ENCODE data around the gene REXO1.

Gene REXO1

GRCh38 chr19:1773184-1773583 lies 75.1 kb downstream of the REXO1 start:
- no peak for DNase-seq (ENCODE audit: low read depth in 2 of 3, low spot score in 2 of 3)

DNA sequence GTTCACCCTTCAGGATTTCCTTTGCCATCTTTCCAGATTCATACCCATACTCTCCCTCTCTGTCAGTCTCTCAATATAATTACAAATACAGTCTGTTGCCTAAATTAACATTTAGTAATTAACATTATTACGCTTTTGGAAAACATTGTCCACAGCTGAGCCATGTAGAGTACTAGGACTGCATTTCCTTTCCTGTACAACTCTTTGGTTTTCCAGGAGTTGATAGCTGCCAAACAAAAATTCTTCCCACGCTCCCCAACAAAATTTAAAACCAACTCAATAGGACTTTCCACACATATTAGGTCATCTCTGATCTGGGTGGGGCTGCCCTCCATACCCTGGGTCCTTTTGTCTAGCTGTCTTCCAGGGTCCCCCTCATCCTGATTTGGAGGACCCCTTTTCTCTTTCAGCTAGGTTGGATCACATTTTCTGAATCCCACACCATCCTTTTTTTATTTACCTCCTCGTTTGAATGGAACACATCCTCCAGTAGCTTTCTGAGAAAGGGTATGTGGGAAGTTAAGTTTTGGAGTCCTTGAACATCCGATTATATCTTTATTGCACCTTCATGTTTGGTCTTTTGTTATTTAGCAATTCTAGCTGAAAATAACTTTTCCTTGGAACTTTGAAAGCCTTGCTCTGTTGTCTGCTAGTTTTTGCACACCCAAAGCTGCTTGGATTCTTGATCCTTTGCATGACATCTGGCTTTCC lies 77.3 kb downstream of the REXO1 start:
- no peak for DNase-seq (ENCODE audit: low read depth in 2 of 3, low spot score in 2 of 3)

DNA sequence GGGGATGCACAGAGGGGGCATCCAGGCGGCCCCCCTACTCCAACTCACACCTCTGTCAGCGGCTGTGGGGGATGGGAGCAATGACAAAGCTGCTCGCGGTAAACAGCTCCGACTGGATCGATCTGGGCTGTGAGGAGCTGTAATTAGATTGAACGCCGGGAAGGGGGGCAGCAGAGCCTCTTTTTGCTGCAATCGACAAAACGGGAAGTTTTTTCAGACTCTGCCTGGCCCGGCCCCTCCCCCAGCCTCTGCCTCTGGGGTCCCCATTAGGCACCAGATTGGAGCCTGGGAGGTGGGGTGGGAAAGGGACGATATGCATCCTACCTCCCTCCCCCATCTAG lies 78.7 kb downstream of the REXO1 start:
- DNase-seq (ENCODE audit: low read depth in 2 of 3, low spot score in 2 of 3), result no peak

DNA sequence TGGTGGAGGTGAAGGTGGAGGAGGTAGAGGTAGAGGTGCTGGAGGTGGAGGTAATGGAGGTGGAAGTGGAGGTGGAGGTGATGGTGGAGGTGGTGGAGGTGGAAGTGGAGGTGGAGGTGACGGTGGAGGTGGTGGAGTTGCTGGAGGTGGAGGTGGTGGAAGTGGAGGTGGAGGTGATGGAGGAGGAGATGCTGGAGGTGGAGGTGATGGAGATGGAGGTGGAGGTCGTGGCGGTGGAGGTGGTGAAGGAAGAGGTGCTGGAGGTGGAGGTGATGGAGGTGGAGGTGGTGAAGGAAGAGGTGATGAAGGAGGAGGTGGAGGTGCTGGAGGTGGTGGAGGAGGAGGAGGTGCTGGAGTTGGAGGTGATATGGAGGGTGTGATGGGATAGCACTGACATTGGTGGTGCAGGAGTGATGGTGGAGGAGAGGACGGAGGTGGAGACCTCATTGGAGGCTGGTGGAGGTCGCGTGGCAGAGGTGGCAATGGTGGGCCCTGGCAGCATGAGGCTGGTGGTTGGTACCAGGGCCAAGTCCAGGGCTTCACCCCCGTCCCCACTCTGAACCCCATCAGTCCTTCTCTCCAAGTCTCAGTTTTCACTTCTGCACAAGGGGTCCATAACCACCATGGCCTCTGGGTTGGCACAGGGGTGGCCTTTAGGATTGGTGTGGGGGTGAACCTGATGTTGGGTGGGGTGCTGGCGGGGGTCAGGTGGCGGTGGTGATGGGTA lies 79.2 kb downstream of the REXO1 start:
- no peak for DNase-seq (ENCODE audit: low read depth in 2 of 3, low spot score in 2 of 3)

DNA sequence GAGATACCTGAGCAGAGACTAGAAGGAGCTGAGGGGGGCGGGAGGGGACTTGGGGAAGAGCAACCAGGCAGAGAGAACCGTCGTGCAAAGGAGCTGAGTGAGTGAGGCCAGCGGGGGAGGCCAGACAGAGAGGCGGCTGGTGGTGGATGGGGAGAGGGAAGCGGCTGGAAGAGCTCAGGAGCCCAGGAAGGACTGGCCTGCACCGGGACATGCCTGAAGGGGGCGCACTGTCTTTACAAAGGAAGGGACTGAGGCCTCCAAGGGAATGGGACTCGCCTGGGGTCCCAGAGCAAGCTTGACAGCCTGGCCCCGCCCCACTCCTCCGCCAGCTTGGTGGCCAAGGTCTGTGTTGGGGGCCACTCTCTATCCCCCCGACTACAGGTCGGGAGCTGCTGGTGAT lies 80.0 kb downstream of the REXO1 start:
- DNase-seq (ENCODE audit: low read depth in 2 of 3, low spot score in 2 of 3), result no peak

- peak in 2 of 3 experiments; percentile 45 to 51 for DNase-seq (ENCODE audit: low read depth in 2 of 3, low spot score in 2 of 3)
These were observed 80.8 kb downstream of the REXO1 start for GRCh38 chr19:1767464-1767933.

- DNase-seq (ENCODE audit: low read depth in 2 of 3, low spot score in 2 of 3), result no peak
These were observed 81.4 kb downstream of the REXO1 start for GRCh38 chr19:1766800-1767352.

DNA sequence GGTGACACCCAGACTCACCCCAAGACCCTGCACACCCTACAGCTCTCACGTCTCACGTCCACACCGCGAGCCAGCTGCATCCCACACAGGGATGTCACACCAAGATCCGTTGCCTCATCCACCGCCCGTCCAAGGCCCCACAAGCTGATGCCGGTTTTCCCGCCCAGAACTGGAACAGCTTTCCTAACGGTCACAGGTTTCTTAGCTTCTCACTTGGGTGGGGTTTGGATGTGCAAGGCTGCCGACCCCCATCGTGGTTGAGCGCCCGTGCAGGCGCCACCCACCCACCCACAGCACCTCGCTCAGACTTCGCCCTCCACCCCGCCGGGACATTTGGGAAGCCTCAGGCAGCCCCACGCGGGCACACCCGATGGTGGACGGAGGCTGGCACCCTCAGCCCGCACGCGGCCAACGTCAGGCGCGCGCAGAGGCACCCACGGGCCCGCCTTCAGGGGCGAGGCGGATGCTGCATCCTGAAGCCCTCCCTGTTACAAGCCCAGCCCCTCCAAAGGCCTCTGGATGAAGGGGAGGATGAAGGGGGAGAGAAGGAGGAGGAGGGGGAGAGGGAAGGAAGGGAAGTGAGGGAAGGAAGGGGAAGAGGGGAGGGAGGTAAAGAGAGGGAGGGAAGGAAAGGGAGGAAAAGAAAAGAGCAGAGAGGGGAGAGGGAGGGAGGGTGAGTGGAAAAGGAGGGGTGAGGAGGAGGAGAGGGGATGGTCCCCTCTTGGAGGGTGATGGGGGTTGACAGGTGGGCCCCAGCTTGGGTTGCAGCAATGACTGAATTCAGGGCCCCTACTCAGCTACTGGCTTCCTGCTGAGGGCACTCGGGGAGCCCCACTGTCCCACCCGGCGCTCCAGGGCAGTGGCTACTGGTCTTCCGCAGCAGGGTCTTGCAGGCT lies 82.1 kb downstream of the REXO1 start:
- no peak for DNase-seq (ENCODE audit: low read depth in 2 of 3, low spot score in 2 of 3)
